SU-DHL-6 (cell line): Measurements from ENCODE around the gene WDR47.

ENCODE experiments used
- H2AFZ ChIP-seq: fragments of 200-600 bp; sonication (generic); 2 replicates; pipeline ENCODE4 v1.6.1; 2014; ENCODE audit warnings: low read depth, mild to moderate bottlenecking, moderate library complexity, mixed read lengths, antibody characterized with exemption, low read length; ENCODE audit not compliant: severe bottlenecking
- H3F3A ChIP-seq: fragments of 200-600 bp; shearing (Covaris generic); 2 replicates; pipeline ENCODE4 v1.6.0; 2016; ENCODE audit warnings: antibody characterized with exemption, mild to moderate bottlenecking; ENCODE audit not compliant: insufficient read depth
- H3K27ac ChIP-seq: fragments of 200-600 bp; sonication (generic); 2 replicates; pipeline ENCODE4 v1.5.1; 2016; ENCODE audit warnings: low read depth, mild to moderate bottlenecking, low read length, moderate library complexity, mixed read lengths
- H3K27me3 ChIP-seq: fragments of 200-600 bp; sonication (generic), shearing (Covaris generic); 2 replicates; pipeline ENCODE4 v1.6.0; 2014; ENCODE audit warnings: mild to moderate bottlenecking, low read length
- H3K36me3 ChIP-seq: fragments of 200-600 bp; sonication (generic); 2 replicates; pipeline ENCODE4 v1.6.1; 2014; ENCODE audit warnings: mild to moderate bottlenecking, low read length, mixed read lengths
- H3K4me2 ChIP-seq: fragments of 300-600, 200-600 bp; shearing (Covaris generic), sonication (generic); 2 replicates; pipeline ENCODE4 v1.6.0; 2014; ENCODE audit warnings: low read length, low read depth, mild to moderate bottlenecking; ENCODE audit not compliant: poor library complexity, severe bottlenecking
- H3K4me3 ChIP-seq: fragments of 200-600 bp; sonication (generic); 2 replicates; pipeline ENCODE4 v1.5.1; 2014; ENCODE audit warnings: antibody characterized with exemption, low read length, mild to moderate bottlenecking, mixed read lengths; ENCODE audit not compliant: insufficient read depth, poor library complexity, severe bottlenecking
- H3K79me2 ChIP-seq: fragments of 200-600 bp; sonication (generic); 2 replicates; pipeline ENCODE4 v1.6.1; 2014; ENCODE audit warnings: mild to moderate bottlenecking, low read length, moderate library complexity; ENCODE audit not compliant: insufficient read depth
- H3K9ac ChIP-seq: fragments of 200-600 bp; sonication (generic); 2 replicates; pipeline ENCODE4 v1.7.0; 2014; ENCODE audit warnings: mild to moderate bottlenecking, low read length
- H3K9me2 ChIP-seq: fragments of 200-600 bp; sonication (generic); replicated peaks from 2 replicates; pipeline ENCODE4 v1.6.1; 2014; ENCODE audit warnings: low read length; ENCODE audit not compliant: insufficient read depth
- H3K9me3 ChIP-seq: fragments of 200-600 bp; sonication (generic); 2 replicates; pipeline ENCODE4 v1.6.1; 2014; ENCODE audit warnings: low read length, mixed read lengths; ENCODE audit not compliant: insufficient read depth
- H4K20me1 ChIP-seq: fragments of 200-600 bp; sonication (generic); 2 replicates; pipeline ENCODE4 v1.6.1; 2014; ENCODE audit warnings: low read depth, mild to moderate bottlenecking, antibody characterized with exemption, low read length, moderate library complexity, mixed read lengths
- CTCF ChIP-seq: fragments of 200-600 bp; sonication (generic); IDR thresholded peaks from one replicate; pipeline ENCODE4 v1.5.1; 2017; ENCODE audit warnings: antibody characterized with exemption, mild to moderate bottlenecking, low read length, moderate library complexity; ENCODE audit not compliant: insufficient read depth, poor library complexity, severe bottlenecking
- EZH2phosphoT487 ChIP-seq: fragments of 200-600 bp; sonication (generic), shearing (Covaris generic); conservative IDR thresholded peaks from 2 replicates; pipeline ENCODE4 v1.6.1; 2018; ENCODE audit warnings: mild to moderate bottlenecking, antibody characterized with exemption, low read length, moderate library complexity, mixed read lengths

WDR47 gene

GRCh38 chr1:108949044-108949443, 92.9 kb downstream of the WDR47 start:
- H3K9ac ChIP-seq = no peak overlapping the region
- H3F3A ChIP-seq = peaks cover 5% of the 10 kb centered on the region; the same call in 1 of the 2 replicates
- no peaks in the 10 kb centered on the region for H3K9me2 ChIP-seq
- H3K79me2 ChIP-seq = peaks cover 24% of the 10 kb centered on the region
- no peaks in the 10 kb centered on the region for H3K27me3 ChIP-seq
- H2AFZ ChIP-seq = no peak overlapping the region
- no peaks in the 10 kb centered on the region for H3K9me3 ChIP-seq
- no peaks in the 10 kb centered on the region for H4K20me1 ChIP-seq
- no peak overlapping the region for H3K4me2 ChIP-seq
- 0 out of 2 replicates have a peak, but pooled peaks cover 4% of the 10 kb centered on the region for H3K36me3 ChIP-seq
- TF ChIP-seq EZH2phosphoT487 = no peak
- TF ChIP-seq CTCF = no peak
- H3K27ac ChIP-seq = no peak overlapping the region
- H3K4me3 ChIP-seq = no peak overlapping the region

- no peak overlapping the region for H3K9ac ChIP-seq
- TF ChIP-seq CTCF (no peak), EZH2phosphoT487 (no peak)
- H3K4me2 ChIP-seq = no peak overlapping the region
- H3K9me2 ChIP-seq = no peaks in the 10 kb centered on the region
- H3F3A ChIP-seq = peaks cover 6% of the 10 kb centered on the region; the same call in 1 of the 2 replicates
- peaks cover 18% of the 10 kb centered on the region for H3K79me2 ChIP-seq
- H3K27ac ChIP-seq = no peak overlapping the region
- no peaks in the 10 kb centered on the region for H3K9me3 ChIP-seq
- no peak overlapping the region for H3K4me3 ChIP-seq
- 0 out of 2 replicates have a peak, but pooled peaks cover 4% of the 10 kb centered on the region for H3K36me3 ChIP-seq
- H4K20me1 ChIP-seq = no peaks in the 10 kb centered on the region
- H3K27me3 ChIP-seq = no peaks in the 10 kb centered on the region
- no peak overlapping the region for H2AFZ ChIP-seq
Measured at GRCh38 chr1:108947871-108948525, 93.9 kb downstream of the WDR47 start.

- H3K9ac ChIP-seq = no peak overlapping the region
- no peak overlapping the region for H3K4me2 ChIP-seq
- H3K27me3 ChIP-seq = no peaks in the 10 kb centered on the region
- no peak overlapping the region for H3K4me3 ChIP-seq
- H2AFZ ChIP-seq = no peak overlapping the region
- no peaks in the 10 kb centered on the region for H3K9me3 ChIP-seq
- H4K20me1 ChIP-seq = no peaks in the 10 kb centered on the region
- no peak overlapping the region for H3K27ac ChIP-seq
- H3F3A ChIP-seq = peaks cover 12% of the 10 kb centered on the region; the same call in 1 of the 2 replicates
- no peaks in the 10 kb centered on the region for H3K79me2 ChIP-seq
- TF ChIP-seq EZH2phosphoT487 (no peak), CTCF (no peak)
- H3K36me3 ChIP-seq = peaks cover 34% of the 10 kb centered on the region
- H3K9me2 ChIP-seq = no peaks in the 10 kb centered on the region
Measured at GRCh38 chr1:108936170-108936569, 105.7 kb downstream of the WDR47 start.
